Liver (tissue), 9 donors: ENCODE results near the gene UBTF. TPM values are rescaled to one million over a fixed set of nuclear protein-coding genes. Genes with fewer than 3 reads are reported as not detected.
A peak's percentile ranks its signal among the peaks of the same experiment; 100 is the strongest.

Experiments used
- DNase-seq: peaks from one replicate; pipeline ENCODE4 v3.0.0-alpha.2; 2017; ENCODE audit warnings: low spot score
- H3K27ac ChIP-seq, 2 donors: one replicate each; pipeline ENCODE4 v1.7.0; 2013; ENCODE audit warnings: inconsistent platforms in 2 of 2, low read length in 2 of 2, control low read depth in 1 of 2, low read depth in 1 of 2, mild to moderate bottlenecking in 1 of 2
- H3K27me3 ChIP-seq, 4 donors: one replicate each; pipeline versions ENCODE4 v1.6.1 to v1.7.0; 2013; ENCODE audit warnings: low read length in 3 of 4, inconsistent platforms in 1 of 4, mild to moderate bottlenecking in 1 of 4, moderate library complexity in 1 of 4; ENCODE audit not compliant: control insufficient read depth in 4 of 4, insufficient read depth in 4 of 4
- H3K36me3 ChIP-seq, 4 donors: one replicate each; pipeline versions ENCODE4 v1.6.1 to v1.7.0; 2013; ENCODE audit warnings: low read length in 3 of 4, mild to moderate bottlenecking in 3 of 4, low read depth in 1 of 4, moderate library complexity in 1 of 4; ENCODE audit not compliant: control insufficient read depth in 4 of 4, insufficient read depth in 3 of 4
- H3K4me1 ChIP-seq, 4 donors: one replicate each; pipeline versions ENCODE4 v1.6.1 to v1.7.0; 2013; ENCODE audit warnings: low read length in 3 of 4, mild to moderate bottlenecking in 3 of 4, moderate library complexity in 1 of 4; ENCODE audit not compliant: control insufficient read depth in 4 of 4, insufficient read depth in 4 of 4
- H3K4me3 ChIP-seq, 3 donors: one replicate each; pipeline versions ENCODE4 v1.6.1 to v1.7.0; 2013; ENCODE audit warnings: low read length in 3 of 3, control low read depth in 1 of 3, low read depth in 1 of 3, mild to moderate bottlenecking in 1 of 3
- H3K9ac ChIP-seq, 2 donors: one replicate each; pipeline ENCODE4 v1.7.0; 2013; ENCODE audit warnings: low read length in 2 of 2, mild to moderate bottlenecking in 2 of 2, moderate library complexity in 2 of 2, control low read depth in 1 of 2, low read depth in 1 of 2
- H3K9me3 ChIP-seq, 4 donors: one replicate each; pipeline versions ENCODE4 v1.6.1 to v1.7.0; 2013; ENCODE audit warnings: low read length in 3 of 4; ENCODE audit not compliant: control insufficient read depth in 4 of 4
- EGR1 ChIP-seq, 2 donors: IDR thresholded peaks; 2 replicates each; pipeline ENCODE4 v1.6.1; 2016 to 2018; ENCODE audit warnings: antibody characterized with exemption in 2 of 2, low read depth in 2 of 2
- FOXA1 ChIP-seq: IDR thresholded peaks from 2 replicates; pipeline ENCODE4 v1.6.1; 2016; ENCODE audit warnings: antibody characterized with exemption
- FOXA2 ChIP-seq: IDR thresholded peaks from 2 replicates; pipeline ENCODE4 v1.6.1; 2016; ENCODE audit warnings: antibody characterized with exemption
- GABPA ChIP-seq, 2 donors: IDR thresholded peaks in 1 of 2; conservative IDR thresholded peaks in 1 of 2; 2 replicates each; pipeline ENCODE4 v1.6.1; 2016; ENCODE audit warnings: antibody characterized with exemption in 2 of 2, mild to moderate bottlenecking in 1 of 2, moderate library complexity in 1 of 2
- HNF4G ChIP-seq: IDR thresholded peaks from 2 replicates; pipeline ENCODE4 v1.6.1; 2016; ENCODE audit warnings: antibody characterized with exemption
- JUND ChIP-seq, 2 donors: IDR thresholded peaks; 2 replicates each; pipeline ENCODE4 v1.6.1; 2016; ENCODE audit warnings: antibody characterized with exemption in 2 of 2
- RAD21 ChIP-seq, 2 donors: IDR thresholded peaks; 2 replicates each; pipeline ENCODE4 v1.6.1; 2016; ENCODE audit warnings: antibody characterized with exemption in 2 of 2, mild to moderate bottlenecking in 2 of 2
- SP1 ChIP-seq: IDR thresholded peaks from 2 replicates; pipeline ENCODE4 v1.6.1; 2018; ENCODE audit warnings: antibody characterized with exemption, mild to moderate bottlenecking
- TAF1 ChIP-seq: conservative IDR thresholded peaks from 2 replicates; pipeline ENCODE4 v1.6.1; 2016; ENCODE audit warnings: antibody characterized with exemption, mild to moderate bottlenecking
- WGBS: extraction: QIAGEN DNeasy Blood & Tissue Kit; methylation state at CpG from one replicate; pipeline ENCODE4 v1.1.7; 2013; 5-methylcytosine and 5-hydroxymethylcytosine counted together
- polyA plus RNA-seq, 2 donors: library from polyadenylated mRNA; stranded (reverse) in 1 of 2; unstranded in 1 of 2; fragments of 200-250 nt in 1 of 2; fragments of >200 nt in 1 of 2; fragmentation: Nextera tagmentation in 1 of 2; extraction: Ambion mirVana in 1 of 2; gene quantifications; one replicate each; pipeline versions ENCODE4 v1.2.1 to v1.2.3, GENCODE V29; 2013 to 2015
- total RNA-seq, 2 donors: library from RNA; depleted of rRNA; stranded (reverse); fragments of >200 nt; gene quantifications; one replicate each; pipeline ENCODE4 v1.2.3, GENCODE V29; 2014
- TF ChIP-seq, protein P1 (sequence below): IDR thresholded peaks from 2 replicates; pipeline ENCODE4 v1.6.1; 2016; ENCODE audit warnings: antibody characterized with exemption
- TF ChIP-seq, protein P2 (sequence below): IDR thresholded peaks from 2 replicates; pipeline ENCODE4 v1.6.1; 2016; ENCODE audit warnings: antibody characterized with exemption, mild to moderate bottlenecking
- TF ChIP-seq, protein P3 (sequence below): fragments of 150-350 bp; IDR thresholded peaks from 2 replicates; pipeline ENCODE4 v1.5.1; 2017; ENCODE audit warnings: improper control_type of control experiment, low read depth, low read length; ENCODE audit not compliant: missing input control
- TF ChIP-seq, protein P4 (sequence below): IDR thresholded peaks from 2 replicates; pipeline ENCODE4 v1.6.1; 2016; ENCODE audit warnings: antibody characterized with exemption
- TF ChIP-seq, protein P5 (sequence below): IDR thresholded peaks from 2 replicates; pipeline ENCODE4 v1.6.1; 2016; ENCODE audit warnings: antibody characterized with exemption
- donor health status: healthy.
- donor health status: healthy.
- donor health status: healthy.
- donor health status: healthy.
- donor health status: healthy.

Gene UBTF
- total and polyA plus RNA-seq, 4 donors: 12.5 to 39.6 (median 23.9) TPM

DNA sequence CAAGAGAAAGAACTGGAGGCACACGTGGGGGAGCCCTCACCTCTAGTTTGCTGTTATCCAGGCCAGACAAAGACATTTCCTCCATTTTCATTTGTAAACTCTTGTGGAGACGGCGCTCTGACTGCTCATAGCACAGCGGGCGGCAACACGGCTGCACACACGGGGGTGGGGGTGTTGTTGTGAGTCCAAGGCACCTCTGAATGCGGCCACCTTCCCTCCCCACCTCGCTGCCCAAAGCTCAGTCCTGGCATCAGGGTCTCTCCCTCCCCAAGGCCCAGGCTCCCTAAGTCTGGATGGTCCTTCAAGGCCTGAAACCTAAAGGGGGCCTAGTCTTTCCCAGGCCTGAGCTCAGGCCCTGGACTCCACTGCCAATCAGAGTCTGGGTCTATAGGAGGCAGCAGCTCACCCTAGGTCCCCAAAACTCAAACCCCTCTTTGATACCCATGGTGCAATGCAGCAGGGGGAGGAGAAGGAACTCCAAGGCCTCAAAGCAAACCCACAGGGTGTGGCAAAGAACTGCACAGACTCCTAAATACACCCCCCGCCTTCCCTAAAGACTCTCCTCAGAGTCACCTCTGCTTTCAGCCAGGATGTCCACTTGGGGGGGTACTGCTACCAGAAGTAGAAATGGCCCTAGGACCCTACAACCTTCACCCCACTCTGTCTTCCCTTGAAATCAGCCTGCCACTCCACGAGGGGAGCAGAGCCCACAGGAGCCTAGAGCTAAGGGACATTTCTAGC is 21.3 kb downstream of the UBTF start:
- Histone ChIP-seq H3K4me1 (peaks cover 6 to 14% (median 12%) of the 10 kb centered on the region in 4 donors), H3K4me3 (peak overlapping the region; percentile 8 to 89 (median 74)), H3K36me3 (peaks cover 8 to 31% (median 25%) of the 10 kb centered on the region in 4 donors), H3K27ac (peak overlapping the region; percentile 85 to 87), H3K9me3 (no peaks in the 10 kb centered on the region), H3K27me3 (no peaks in the 10 kb centered on the region), H3K9ac (peak overlapping the region; percentile 72 to 73)
- TF ChIP-seq TAF1 (no peak), SP1 (no peak), RAD21 (IDR thresholded peaks at IDR 0.05) (no peak)
- WGBS: 74% methylated on average over 11 of the region's 11 CpGs
- DNase-seq: no peak

DNA sequence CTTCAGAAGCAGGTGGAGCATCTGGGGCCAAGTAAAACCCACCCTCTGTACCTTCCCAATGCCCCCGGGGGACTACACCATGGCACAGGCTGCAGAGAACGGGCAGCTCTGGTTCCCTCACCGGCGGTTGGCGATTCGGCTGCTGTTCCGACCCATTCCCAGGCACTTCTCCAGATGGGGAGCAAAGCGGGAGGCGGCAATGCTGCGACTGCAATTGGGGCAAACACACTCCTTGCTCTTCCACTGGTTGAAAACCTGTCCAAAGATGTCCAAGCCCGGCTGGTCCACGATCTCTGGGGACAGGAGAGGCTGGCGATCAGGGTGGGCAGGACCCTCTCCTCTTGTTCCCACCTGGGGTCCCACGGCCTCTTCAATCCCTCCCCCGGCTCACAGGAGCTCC is 22.4 kb downstream of the UBTF start:
- DNase-seq: no peak
- no peak overlapping the region for H3K4me3 ChIP-seq
- H3K36me3 ChIP-seq: peaks cover 9 to 35% (median 28%) of the 10 kb centered on the region in 4 donors
- H3K9me3 ChIP-seq: no peaks in the 10 kb centered on the region
- no peaks in the 10 kb centered on the region for H3K27me3 ChIP-seq
- peaks cover 6 to 14% (median 10%) of the 10 kb centered on the region in 4 donors for H3K4me1 ChIP-seq
- H3K9ac ChIP-seq: no peak overlapping the region
- no peak overlapping the region for H3K27ac ChIP-seq
- WGBS: 95% methylated on average over 15 of the region's 15 CpGs
- TF ChIP-seq, protein P1, sequence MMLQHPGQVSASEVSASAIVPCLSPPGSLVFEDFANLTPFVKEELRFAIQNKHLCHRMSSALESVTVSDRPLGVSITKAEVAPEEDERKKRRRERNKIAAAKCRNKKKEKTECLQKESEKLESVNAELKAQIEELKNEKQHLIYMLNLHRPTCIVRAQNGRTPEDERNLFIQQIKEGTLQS: no peak
- no peak for TF ChIP-seq TAF1
- TF ChIP-seq HNF4G: no peak
- TF ChIP-seq, protein P2, sequence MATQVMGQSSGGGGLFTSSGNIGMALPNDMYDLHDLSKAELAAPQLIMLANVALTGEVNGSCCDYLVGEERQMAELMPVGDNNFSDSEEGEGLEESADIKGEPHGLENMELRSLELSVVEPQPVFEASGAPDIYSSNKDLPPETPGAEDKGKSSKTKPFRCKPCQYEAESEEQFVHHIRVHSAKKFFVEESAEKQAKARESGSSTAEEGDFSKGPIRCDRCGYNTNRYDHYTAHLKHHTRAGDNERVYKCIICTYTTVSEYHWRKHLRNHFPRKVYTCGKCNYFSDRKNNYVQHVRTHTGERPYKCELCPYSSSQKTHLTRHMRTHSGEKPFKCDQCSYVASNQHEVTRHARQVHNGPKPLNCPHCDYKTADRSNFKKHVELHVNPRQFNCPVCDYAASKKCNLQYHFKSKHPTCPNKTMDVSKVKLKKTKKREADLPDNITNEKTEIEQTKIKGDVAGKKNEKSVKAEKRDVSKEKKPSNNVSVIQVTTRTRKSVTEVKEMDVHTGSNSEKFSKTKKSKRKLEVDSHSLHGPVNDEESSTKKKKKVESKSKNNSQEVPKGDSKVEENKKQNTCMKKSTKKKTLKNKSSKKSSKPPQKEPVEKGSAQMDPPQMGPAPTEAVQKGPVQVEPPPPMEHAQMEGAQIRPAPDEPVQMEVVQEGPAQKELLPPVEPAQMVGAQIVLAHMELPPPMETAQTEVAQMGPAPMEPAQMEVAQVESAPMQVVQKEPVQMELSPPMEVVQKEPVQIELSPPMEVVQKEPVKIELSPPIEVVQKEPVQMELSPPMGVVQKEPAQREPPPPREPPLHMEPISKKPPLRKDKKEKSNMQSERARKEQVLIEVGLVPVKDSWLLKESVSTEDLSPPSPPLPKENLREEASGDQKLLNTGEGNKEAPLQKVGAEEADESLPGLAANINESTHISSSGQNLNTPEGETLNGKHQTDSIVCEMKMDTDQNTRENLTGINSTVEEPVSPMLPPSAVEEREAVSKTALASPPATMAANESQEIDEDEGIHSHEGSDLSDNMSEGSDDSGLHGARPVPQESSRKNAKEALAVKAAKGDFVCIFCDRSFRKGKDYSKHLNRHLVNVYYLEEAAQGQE: no peak
- no peak for TF ChIP-seq FOXA1
- TF ChIP-seq, protein P3, sequence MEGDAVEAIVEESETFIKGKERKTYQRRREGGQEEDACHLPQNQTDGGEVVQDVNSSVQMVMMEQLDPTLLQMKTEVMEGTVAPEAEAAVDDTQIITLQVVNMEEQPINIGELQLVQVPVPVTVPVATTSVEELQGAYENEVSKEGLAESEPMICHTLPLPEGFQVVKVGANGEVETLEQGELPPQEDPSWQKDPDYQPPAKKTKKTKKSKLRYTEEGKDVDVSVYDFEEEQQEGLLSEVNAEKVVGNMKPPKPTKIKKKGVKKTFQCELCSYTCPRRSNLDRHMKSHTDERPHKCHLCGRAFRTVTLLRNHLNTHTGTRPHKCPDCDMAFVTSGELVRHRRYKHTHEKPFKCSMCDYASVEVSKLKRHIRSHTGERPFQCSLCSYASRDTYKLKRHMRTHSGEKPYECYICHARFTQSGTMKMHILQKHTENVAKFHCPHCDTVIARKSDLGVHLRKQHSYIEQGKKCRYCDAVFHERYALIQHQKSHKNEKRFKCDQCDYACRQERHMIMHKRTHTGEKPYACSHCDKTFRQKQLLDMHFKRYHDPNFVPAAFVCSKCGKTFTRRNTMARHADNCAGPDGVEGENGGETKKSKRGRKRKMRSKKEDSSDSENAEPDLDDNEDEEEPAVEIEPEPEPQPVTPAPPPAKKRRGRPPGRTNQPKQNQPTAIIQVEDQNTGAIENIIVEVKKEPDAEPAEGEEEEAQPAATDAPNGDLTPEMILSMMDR: no peak
- TF ChIP-seq SP1: no peak

DNA sequence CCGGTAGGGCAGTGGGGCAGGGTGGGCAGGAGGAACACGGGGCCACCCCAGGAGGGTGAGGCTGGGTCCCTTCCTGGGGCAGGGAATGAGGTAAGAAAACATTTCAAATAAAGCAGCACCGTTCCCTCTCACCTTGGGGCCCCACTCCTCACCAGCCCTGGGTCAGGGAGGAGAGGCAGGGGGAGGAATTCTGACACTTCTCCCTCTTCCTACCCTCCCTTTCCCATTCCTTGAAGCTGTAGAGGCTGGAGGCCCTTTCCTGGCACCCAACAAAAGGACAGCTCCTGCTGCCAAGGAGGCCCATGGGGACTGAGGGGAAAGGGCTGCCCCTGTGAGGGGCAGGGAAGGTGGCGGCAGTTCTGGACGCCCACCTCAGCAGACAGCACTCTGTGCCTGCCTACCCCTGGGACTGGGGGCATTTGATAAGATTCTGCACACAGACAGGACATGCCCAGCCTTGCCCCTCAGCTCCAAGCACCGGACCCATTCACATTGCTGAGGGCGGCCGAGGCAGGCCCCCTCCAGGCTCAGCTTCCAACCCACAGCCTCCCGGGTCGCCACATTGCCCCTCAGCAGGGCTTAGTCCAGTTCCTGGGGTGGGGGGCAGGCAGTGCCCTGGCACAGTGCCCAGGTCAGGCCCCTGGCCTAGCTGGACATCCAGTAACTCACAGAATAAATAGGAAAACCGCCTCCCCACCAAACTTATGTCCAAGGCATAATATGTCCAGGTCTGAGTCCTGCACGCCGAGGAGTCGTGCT is 26.0 kb downstream of the UBTF start:
- no peak overlapping the region for H3K4me3 ChIP-seq
- no peaks in the 10 kb centered on the region for H3K27me3 ChIP-seq
- no peak overlapping the region for H3K9ac ChIP-seq
- DNase-seq: no peak
- H3K36me3 ChIP-seq: peaks cover 9 to 49% (median 34%) of the 10 kb centered on the region in 4 donors
- H3K4me1 ChIP-seq: peaks cover 0 to 7% (median 6%) of the 10 kb centered on the region in 4 donors
- H3K9me3 ChIP-seq: no peaks in the 10 kb centered on the region
- WGBS: 92% methylated on average over 14 of the region's 14 CpGs
- H3K27ac ChIP-seq: no peak overlapping the region
- TF ChIP-seq TAF1: no peak
- TF ChIP-seq FOXA2: no peak
- no peak for TF ChIP-seq SP1
- TF ChIP-seq HNF4G: no peak
- TF ChIP-seq, protein P4, sequence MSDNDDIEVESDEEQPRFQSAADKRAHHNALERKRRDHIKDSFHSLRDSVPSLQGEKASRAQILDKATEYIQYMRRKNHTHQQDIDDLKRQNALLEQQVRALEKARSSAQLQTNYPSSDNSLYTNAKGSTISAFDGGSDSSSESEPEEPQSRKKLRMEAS: no peak
- TF ChIP-seq, protein P5, sequence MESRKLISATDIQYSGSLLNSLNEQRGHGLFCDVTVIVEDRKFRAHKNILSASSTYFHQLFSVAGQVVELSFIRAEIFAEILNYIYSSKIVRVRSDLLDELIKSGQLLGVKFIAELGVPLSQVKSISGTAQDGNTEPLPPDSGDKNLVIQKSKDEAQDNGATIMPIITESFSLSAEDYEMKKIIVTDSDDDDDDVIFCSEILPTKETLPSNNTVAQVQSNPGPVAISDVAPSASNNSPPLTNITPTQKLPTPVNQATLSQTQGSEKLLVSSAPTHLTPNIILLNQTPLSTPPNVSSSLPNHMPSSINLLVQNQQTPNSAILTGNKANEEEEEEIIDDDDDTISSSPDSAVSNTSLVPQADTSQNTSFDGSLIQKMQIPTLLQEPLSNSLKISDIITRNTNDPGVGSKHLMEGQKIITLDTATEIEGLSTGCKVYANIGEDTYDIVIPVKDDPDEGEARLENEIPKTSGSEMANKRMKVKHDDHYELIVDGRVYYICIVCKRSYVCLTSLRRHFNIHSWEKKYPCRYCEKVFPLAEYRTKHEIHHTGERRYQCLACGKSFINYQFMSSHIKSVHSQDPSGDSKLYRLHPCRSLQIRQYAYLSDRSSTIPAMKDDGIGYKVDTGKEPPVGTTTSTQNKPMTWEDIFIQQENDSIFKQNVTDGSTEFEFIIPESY: no peak
- no peak for TF ChIP-seq GABPA (IDR thresholded peaks at IDR 0.05 in 1 of 2, conservative IDR thresholded peaks at IDR 0.05 in 1 of 2)
- TF ChIP-seq EGR1 (IDR thresholded peaks at IDR 0.05; ENCODE audit: low read depth in 2 of 2): no peak
- no peak for TF ChIP-seq JUND (IDR thresholded peaks at IDR 0.05)
- TF ChIP-seq, protein P3: no peak
